Limb (tissue), 2 donors: ENCODE measurements around the gene ZAR1.
"Not testable (repeated sequence)": the region's sequence is repeated elsewhere in the genome, so short reads cannot be mapped to it uniquely, and the experiment has no call there.

Source experiments
- DNase-seq, 2 donors: peaks; one replicate each; pipeline ENCODE4 v3.0.0-alpha.2; 2016; ENCODE audit errors: extremely low spot score in 2 of 2

Gene ZAR1, protein sequence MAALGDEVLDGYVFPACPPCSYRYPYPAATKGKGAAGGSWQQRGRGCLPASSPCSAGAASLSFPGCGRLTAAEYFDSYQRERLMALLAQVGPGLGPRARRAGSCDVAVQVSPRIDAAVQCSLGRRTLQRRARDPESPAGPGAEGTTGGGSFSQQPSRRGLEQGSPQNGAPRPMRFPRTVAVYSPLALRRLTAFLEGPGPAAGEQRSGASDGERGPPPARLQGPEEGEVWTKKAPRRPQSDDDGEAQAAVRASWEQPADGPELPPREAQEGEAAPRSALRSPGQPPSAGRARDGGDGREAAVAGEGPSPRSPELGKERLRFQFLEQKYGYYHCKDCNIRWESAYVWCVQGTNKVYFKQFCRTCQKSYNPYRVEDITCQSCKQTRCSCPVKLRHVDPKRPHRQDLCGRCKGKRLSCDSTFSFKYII

DNA sequence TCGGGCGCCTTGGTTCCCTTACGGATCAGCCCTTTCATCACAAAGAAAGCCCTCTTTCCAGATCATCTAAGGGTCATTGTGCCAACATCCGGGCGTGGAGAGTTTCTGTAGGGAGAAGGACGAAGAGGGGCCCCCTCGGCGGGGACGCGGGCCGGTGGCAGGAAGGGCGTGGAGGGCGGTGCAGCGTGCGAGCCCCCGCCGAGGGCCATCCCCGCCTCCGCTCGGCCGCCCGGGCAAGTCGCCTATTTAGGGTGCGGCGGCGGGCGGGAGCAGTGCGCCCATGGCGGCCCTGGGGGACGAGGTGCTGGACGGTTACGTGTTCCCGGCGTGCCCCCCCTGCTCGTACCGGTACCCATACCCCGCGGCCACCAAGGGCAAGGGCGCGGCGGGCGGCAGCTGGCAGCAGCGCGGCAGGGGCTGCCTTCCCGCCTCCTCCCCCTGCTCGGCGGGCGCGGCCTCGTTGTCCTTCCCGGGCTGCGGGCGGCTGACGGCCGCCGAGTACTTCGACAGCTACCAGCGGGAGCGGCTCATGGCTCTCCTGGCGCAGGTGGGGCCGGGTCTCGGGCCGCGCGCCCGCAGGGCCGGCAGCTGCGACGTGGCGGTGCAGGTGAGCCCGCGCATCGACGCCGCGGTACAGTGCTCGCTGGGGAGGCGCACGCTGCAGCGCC lies at the start of gene ZAR1:
Gene ZAR1 (plus strand): TSS at position 241 of the 668 bp plus-strand sequence. CDS start 40 bp downstream, at position 281.
- DNase-seq, result peak in 1 of 2 donors; percentile 42

DNA sequence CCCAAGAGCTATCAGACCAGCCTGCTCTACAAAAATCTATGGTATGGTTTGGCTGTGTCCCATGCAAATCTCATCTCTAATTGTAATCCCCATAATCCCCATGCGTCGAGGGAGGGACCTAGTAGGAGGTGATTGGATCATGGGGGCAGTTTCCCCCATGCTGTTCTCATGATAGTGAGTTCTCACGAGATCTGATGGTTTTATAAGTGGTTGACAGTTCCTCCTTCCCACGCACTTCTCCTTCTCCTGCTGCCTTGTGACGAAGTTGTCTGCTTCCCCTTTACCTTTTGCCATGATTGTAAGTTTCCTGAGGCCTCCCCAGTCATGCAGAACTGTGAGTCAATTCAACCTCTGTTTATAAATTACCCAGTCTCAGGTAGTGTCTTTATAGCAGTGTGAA lies 49.1 kb upstream of the ZAR1 start:
- not testable (repeated sequence) for DNase-seq

DNA sequence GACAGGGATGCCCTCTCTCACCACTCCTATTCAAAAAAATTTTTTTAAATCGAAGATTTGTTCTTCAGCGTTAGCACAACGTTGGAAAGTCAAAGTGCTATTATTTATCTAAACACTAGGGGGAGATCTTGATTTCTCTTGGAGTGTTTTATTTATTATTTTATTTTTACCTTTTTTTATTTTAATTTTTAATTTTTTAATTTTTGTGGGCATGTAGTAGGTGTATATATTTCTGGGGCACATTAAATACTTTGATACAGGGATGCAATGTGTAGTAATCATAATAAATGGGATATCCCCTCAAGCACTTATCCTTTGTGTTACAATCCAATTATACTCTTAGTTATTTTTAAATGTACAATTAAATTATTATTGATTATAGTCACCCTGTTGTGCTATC lies 44.3 kb upstream of the ZAR1 start:
- peak in 1 of 2 donors; percentile 12 for DNase-seq

DNA sequence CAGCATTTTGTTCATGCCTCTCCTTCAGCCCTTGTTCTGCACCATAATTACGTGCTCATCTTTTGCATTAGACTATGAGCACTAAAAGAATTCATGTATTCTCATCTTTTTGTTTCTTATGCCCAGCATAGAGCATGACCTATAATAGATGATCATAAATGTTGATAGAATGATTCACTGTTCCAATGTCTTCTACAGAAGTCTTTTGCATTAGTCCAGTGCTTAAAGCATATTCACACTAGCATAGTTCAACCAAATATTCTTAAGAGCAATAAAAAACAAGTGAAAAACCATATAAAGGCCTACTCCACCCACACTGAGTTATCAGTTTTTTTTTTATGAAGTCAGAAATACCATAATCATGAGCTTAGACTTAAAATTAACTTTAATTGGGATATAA lies 43.4 kb upstream of the ZAR1 start:
- DNase-seq, result no peak

DNA sequence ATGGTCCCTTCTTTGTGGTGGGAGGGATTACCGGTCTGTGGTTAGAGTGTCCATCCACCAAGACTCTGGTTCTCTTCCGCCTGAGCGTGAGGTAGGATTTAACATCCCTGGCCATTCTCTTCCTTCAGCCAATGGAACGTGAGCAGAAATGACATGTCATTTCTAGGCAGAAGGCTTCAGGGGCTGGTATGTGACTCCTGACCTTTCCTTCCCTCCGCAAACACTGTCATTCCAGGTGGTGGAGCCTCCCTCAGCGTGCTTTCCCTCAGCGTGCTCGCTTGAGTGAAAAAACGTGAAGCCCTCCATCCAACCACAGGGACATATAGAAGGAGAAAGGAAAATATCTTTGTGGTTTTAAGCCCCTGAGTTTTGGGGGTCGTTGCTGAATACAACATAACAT lies 40.9 kb upstream of the ZAR1 start:
- no peak for DNase-seq

DNA sequence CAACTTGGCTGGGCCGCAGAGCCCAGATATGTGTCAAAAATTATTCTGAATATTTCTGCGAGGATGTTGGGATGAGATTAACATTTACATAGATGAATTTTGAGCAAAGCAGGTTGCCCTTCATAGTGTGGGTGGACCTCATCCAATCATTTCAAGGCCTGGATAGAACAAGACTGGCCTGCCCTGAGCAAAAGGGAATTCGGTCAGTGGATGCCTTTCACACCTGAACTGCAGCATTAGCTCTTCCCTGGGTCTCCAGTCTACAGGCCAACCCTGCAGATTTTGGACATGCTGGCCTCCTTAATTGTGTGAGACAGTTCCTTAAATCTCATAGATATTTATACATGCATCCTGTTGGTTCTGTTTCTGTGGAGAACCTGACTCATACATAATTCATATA lies 39.3 kb upstream of the ZAR1 start:
- no peak for DNase-seq

DNA sequence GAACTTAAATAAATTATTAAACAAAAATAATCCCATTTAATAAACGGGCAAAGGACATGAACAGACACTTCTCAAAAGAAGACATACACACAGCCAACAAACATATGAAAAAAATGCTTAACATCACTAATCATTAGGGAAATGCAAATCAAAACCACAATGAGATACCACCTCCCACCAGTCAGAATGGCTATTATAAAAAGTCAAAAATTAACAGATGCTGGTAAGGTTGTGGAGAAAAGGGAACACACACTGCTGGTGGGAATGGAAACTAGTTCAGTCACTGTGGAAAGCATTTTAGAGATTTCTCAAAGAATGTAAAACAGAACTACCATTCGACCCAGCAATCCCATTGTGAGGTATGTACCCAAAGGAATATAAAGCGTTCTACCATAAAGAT lies 38.4 kb upstream of the ZAR1 start:
- not testable (repeated sequence) for DNase-seq

DNA sequence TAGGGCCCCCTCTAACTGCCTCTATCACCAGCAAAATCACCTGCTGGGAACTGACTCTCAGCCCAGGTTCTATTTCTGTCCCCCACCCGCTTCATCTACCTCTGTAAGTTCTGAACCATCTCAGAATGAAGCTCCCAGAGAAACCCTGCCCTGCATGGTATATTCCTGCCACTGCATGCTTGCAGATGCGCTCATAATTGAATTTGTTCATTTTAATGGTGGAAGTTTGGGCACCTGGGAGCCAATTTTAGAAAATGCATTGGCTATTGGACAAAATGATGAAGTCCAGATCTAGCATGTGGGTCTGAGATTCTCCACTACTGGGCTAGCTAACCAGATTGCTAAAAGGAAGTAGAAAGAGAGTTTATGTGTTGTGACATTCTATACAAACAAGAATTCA lies 35.5 kb upstream of the ZAR1 start:
- no peak for DNase-seq

DNA sequence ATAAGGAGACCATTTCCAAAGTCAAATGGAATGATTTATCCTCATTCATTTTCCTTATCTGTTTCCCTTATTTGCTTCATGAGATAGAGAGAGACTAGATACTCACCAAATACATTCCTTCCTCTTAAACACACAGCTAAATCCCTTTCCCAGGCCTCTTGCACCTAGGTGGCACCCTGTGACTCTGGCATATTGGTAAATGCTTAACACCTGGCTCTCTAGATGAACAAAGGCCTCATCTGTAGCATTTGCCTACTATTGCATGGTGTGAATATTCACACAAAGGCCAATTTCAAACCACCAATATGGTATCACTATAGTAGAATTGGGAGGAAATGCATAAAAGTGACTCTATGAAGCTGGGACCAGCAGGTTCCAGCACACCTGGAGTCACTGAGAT lies 29.1 kb upstream of the ZAR1 start:
- no peak for DNase-seq

DNA sequence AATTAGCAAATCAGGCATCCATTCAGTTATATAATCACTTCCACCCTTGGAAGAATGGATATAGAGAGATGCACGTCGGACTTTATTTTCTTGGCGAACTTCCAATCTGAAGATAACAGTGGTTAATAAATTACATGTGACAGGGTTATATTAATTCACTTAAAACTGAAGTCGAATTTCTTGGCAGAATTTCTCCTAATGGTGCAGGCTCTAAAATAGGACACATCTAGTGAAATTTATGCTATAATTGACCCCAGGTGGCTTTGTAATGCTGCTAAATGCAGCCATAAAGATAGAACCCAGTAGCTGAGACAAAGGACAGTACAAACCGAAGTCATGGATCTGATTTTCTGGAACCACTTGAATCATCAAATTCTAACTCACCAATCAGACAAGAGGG lies 27.7 kb upstream of the ZAR1 start:
- DNase-seq, result no peak

DNA sequence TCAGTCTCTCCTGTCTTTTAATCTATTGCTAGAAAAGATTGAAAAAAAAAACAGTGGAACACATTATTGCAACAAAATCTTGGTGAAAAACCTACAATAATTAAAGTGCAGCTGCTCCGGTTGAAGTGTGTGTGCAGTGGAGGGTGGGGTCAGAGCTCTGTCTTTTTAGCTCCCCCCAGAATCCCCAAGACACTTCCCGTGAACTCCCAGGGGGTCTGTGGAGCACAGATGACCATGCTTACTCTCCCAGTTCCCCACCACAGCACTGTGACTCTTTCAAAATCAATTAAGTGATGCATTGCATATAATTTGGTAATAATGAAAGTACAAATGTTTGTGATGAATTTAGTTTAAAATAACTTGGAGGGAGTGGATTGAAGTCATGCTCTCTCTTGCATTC lies 22.6 kb upstream of the ZAR1 start:
- no peak for DNase-seq

DNA sequence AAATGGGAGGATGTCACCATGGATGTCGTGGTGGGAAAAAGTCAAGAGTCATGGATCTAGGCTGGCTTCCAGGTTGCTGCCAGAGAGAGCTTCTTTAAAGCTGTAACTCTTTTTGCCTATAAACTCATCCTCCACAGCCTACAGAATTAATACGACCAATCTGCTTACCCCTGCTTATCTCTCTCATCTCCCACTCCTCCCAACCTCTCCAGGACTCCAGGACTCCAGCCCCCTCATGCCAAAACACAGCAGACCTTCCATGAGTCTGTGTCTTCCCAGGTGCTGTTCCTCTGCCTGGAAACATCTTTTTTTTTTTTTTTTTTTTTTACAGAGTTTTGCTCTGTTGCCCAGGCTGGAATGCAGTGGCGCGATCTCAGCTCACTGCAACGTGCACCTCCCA lies 22.2 kb upstream of the ZAR1 start:
- no peak for DNase-seq

DNA sequence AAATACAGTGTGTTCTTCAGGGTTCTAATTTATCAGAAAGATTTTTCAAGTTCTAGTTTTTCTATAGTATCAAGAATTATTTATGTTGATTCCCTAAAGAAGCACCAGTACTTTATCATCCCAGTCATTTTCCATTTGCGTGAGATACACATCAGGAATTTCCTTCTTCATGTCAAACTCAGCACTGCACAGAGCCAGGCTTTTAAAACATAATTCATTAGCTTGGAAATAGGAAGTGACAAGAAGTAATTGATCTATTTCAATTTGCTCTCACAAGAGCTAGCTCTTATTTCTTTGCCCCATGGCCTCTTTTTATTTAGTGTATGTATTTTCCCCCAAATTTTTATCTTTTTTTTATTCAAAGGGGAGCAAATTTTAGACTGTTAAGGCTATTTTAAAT lies 19.9 kb upstream of the ZAR1 start:
- DNase-seq, result no peak

DNA sequence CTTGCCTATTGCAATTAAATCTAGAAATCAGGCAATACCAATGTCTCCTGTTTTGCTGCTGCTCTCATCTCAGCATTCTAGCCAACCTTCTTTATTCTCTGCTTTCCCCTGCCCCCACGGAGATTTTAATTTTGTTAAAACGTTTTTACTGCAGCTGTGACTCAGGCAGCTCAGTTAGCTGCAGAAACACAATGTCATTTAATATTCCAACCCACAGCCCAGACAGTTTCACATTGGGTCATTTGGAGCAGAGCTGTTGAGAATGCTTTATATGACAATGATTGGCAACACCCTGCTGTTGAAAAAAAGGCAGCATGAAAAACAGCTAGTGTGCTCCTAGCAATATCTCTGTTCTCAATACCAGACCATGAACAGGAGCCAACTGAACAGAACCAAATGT lies 19.5 kb upstream of the ZAR1 start:
- DNase-seq, result no peak

DNA sequence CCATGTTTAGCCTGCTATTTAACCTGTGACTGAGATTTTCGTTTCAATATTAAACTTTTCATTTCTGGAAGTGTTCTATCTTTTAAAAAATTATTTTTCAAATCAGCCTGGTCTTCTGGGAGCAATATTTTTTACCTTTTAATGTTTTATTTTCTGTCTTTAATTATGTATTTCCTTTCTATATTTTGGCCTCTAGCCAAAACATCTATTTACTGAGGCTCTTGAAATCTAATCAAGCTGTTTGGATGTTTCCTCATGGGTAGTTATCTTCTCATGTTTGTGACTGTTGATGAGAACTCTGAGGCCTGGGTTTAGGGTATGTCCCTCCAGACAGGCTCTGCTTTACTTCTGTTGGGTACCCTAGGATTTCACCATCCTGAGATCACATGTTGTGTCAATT lies 17.3 kb upstream of the ZAR1 start:
- no peak for DNase-seq

DNA sequence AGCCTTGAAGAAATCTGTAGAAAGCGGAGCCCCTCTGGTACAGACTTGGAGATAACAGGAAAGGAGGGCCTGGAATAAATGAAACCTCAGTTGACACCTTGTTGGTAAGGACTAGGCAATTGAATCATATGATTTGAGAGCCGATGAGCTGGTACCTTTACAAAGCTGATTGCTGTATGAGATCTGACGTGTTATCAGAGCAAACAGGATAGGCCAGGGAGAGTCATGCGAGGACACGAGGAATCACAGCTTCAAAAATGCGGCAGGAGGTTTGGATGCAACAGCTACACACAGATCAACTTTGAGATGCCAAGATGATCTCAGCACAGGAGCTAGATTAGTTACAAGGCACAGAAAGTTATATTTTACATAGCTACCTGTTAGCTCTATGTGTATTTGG lies 14.3 kb upstream of the ZAR1 start:
- DNase-seq, result no peak

DNA sequence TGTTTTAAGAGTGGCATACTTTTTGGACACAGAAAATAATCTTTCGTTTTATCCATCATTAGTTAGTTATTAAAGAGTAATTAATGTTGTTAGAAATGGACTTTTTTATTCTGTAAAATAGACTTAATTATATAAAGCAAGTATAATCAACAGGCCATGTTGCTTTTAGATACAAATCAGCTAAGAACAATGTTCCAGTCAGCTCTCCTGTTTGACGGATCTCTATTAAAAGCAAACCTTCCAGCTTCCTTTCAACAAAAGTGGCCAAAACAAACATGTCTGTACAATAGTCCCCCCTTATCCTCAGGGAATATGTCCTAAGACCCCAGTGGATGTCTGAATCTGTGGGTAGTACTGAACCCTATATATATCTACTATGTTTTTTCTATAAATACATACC lies 11.8 kb upstream of the ZAR1 start:
- no peak for DNase-seq

DNA sequence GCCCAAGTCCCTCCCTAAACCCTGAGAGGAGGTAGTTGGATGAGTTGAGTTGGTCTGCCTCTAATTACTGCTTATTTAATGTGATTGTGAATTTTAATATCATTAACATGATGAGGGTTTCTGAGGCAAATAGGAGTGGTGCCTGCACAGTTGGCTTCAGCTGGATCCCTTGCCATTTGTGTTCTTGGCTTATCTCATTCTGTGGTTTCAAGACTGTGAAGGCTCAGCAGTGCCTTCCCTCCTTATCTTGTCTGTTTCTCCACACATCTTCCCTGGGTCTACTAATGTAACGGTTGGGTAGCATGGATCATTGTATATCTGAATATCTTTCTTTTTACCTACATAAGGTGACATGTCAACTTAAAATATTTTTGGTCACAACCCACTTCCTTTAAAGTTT lies 8.5 kb upstream of the ZAR1 start:
- no peak for DNase-seq

DNA sequence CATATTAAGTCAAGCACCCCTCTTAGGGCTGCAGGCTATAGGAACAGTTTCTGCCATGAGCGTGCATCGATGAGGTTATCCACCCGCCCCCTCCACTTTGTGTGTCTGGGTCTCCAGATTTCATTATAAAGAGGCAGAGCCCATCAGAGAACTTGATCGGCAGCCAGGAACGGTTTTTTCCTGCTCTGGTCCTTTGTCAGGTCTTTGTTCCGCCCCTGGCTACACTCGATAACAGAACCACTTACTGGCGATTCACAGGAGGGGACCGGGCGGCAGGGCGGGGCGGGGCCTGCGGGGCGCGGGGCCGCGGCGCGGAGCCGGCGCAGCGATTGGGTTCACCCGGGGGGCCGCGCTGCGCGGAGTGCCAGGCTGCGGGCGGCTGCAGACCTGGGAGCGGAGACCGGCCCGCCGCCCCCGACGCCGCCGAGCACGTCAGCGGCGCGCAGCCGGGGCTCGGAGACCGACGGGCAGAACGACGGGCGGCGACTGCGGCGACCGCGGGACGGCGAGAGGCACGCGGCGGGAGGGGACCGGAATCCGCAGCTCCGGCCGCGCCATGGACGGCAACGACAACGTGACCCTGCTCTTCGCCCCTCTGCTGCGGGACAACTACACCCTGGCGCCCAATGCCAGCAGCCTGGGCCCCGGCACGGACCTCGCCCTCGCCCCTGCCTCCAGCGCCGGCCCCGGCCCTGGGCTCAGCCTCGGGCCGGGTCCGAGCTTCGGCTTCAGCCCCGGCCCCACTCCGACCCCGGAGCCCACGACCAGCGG lies 6.9 kb upstream of the ZAR1 start, which contains the start of gene SLC10A4:
Gene SLC10A4 (plus strand): TSS at position 338 of the 771 bp plus-strand sequence. CDS start 219 bp downstream, at position 557.
- DNase-seq, result peak in 1 of 2 donors; percentile 67

DNA sequence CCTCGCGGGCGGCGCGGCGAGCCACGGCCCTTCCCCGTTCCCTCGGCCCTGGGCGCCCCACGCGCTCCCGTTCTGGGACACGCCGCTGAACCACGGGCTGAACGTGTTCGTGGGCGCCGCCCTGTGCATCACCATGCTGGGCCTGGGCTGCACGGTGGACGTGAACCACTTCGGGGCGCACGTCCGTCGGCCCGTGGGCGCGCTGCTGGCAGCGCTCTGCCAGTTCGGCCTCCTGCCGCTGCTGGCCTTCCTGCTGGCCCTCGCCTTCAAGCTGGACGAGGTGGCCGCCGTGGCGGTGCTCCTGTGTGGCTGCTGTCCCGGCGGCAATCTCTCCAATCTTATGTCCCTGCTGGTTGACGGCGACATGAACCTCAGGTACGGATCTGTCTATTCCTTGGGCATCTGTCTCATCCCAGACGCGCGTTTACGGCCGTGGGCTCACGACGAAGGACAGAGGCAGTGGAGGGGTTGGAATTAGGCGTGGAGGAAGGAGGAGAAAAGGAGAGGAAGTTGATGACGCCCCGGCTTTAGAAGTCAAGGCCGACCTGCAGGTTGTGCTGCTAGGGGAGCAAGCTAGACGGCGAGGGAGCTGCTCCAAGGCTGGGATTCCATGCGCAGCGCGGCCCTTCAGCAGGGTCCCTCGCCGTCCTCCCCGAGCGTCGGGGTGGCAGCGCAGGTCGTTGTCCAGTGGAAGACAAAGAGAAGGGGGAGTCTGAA lies 6.1 kb upstream of the ZAR1 start:
- DNase-seq, result peak in 1 of 2 donors; percentile 43

DNA sequence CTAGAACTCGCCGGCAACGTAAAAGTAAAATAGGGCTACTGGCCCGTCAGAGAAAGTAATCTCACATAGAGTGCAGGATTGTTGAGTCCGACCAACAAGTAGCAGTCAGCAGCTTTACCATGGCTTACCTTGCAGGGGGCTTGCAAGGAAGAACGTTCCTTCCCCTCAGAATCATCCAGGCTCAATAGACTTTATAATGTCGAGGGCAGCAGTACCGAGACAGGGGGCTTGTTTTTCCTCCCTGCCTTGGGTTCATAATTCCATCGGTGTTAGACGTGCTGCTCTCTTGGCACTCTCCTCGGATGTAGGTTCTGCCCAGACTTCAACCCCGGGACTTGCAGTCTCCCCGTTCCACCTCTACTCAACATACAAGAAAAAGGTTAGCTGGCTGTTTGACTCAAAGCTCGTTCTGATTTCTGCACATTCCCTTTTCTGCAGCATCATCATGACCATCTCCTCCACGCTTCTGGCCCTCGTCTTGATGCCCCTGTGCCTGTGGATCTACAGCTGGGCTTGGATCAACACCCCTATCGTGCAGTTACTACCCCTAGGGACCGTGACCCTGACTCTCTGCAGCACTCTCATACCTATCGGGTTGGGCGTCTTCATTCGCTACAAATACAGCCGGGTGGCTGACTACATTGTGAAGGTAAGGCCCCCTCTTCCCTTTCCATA lies 5.4 kb upstream of the ZAR1 start:
- no peak for DNase-seq
